HFFc6 (cell line): ENCODE data around the gene RIT1. TPM values are rescaled to one million over a fixed set of nuclear protein-coding genes. Genes with fewer than 3 reads are reported as not detected.
"Not testable (repeated sequence)": the region's sequence is repeated elsewhere in the genome, so short reads cannot be mapped to it uniquely, and the experiment has no call there.

Experiments
- DNase-seq: peaks from one replicate; pipeline ENCODE4 v3.0.0-alpha.2; 2018
- H3K27ac Mint-ChIP-seq: 2 replicates; pipeline ENCODE4 v1.8.0; 2020; ENCODE audit warnings: mild to moderate bottlenecking, mixed read lengths
- H3K27me3 Mint-ChIP-seq: 2 replicates; pipeline ENCODE4 v1.8.0; 2021; ENCODE audit warnings: mild to moderate bottlenecking, moderate library complexity, mixed read lengths; ENCODE audit not compliant: insufficient read depth
- H3K36me3 Mint-ChIP-seq: 2 replicates; pipeline ENCODE4 v1.8.0; 2021; ENCODE audit warnings: low read depth, mixed read lengths
- H3K4me1 Mint-ChIP-seq: 2 replicates; pipeline ENCODE4 v1.8.0; 2020; ENCODE audit warnings: low read depth, mixed read lengths
- H3K4me3 Mint-ChIP-seq: 2 replicates; pipeline ENCODE4 v1.8.0; 2020; ENCODE audit warnings: mild to moderate bottlenecking, moderate library complexity, mixed read lengths
- H3K9me3 Mint-ChIP-seq: 2 replicates; pipeline ENCODE4 v1.8.0; 2020; ENCODE audit warnings: mild to moderate bottlenecking, mixed read lengths
- CTCF ChIP-seq: fragments of 200-600 bp; sonication (generic); IDR thresholded peaks from 2 replicates; pipeline ENCODE4 v1.5.0; 2021; ENCODE audit warnings: antibody characterized with exemption, mild to moderate bottlenecking
- total RNA-seq, 6 experiments: library from RNA; stranded (reverse); fragmentation: NEBNext Ultra II Directional; extraction: Animal tissue kit (Norgen Biotek cat#: 25700); gene quantifications; 2 replicates in 1 of 6; 3 replicates in 5 of 6; pipeline ENCODE4 v1.2.3, GENCODE V29; 2021

RIT1 gene
- total RNA-seq, 6 experiments from 2014 or later, result 26.1 to 35.4 (median 32.1) TPM

- no peak overlapping the region for H3K4me3 Mint-ChIP-seq
- no peak for TF ChIP-seq CTCF
- peaks cover 28% of the 10 kb centered on the region for H3K4me1 Mint-ChIP-seq
- no peaks in the 10 kb centered on the region for H3K9me3 Mint-ChIP-seq
- peaks cover 34% of the 10 kb centered on the region for H3K36me3 Mint-ChIP-seq
- DNase-seq, result no peak
- H3K27me3 Mint-ChIP-seq, result peaks cover 2% of the 10 kb centered on the region; the same call in 1 of the 2 replicates
- H3K27ac Mint-ChIP-seq, result peak overlapping the region; percentile 28; the same call in 1 of the 2 replicates
Observed at GRCh38 chr1:155897746-155898145, 13.4 kb downstream of the RIT1 start.

GRCh38 chr1:155896476-155896875 is 14.7 kb downstream of the RIT1 start:
- Mint-ChIP-seq H3K4me1 (peaks cover 34% of the 10 kb centered on the region), H3K36me3 (peaks cover 38% of the 10 kb centered on the region)
- H3K27ac Mint-ChIP-seq, DNase-seq, H3K4me3 Mint-ChIP-seq, H3K9me3 Mint-ChIP-seq, H3K27me3 Mint-ChIP-seq: not testable (repeated sequence)

- Mint-ChIP-seq H3K27ac (peak overlapping the region; percentile 52), H3K4me1 (peaks cover 34% of the 10 kb centered on the region), H3K36me3 (peaks cover 38% of the 10 kb centered on the region)
- DNase-seq, H3K27me3 Mint-ChIP-seq, H3K9me3 Mint-ChIP-seq, H3K4me3 Mint-ChIP-seq: not testable (repeated sequence)
Observed at GRCh38 chr1:155895617-155896016, 15.5 kb downstream of the RIT1 start.

GRCh38 chr1:155893389-155894142 is 17.6 kb downstream of the RIT1 start:
- TF ChIP-seq CTCF, result no peak
- Mint-ChIP-seq H3K4me1 (peaks cover 40% of the 10 kb centered on the region), H3K4me3 (peak overlapping the region; percentile 75), H3K9me3 (no peaks in the 10 kb centered on the region), H3K27me3 (peaks cover 2% of the 10 kb centered on the region; the same call in 1 of the 2 replicates), H3K36me3 (peaks cover 19% of the 10 kb centered on the region), H3K27ac (peak overlapping the region; percentile 86)
- peak; percentile 92 for DNase-seq

GRCh38 chr1:155892796-155893195 is 18.4 kb downstream of the RIT1 start:
- H3K4me1 Mint-ChIP-seq, result peaks cover 36% of the 10 kb centered on the region
- H3K4me3 Mint-ChIP-seq, result peak overlapping the region; percentile 75
- peaks cover 14% of the 10 kb centered on the region for H3K36me3 Mint-ChIP-seq
- no peaks in the 10 kb centered on the region for H3K9me3 Mint-ChIP-seq
- peak overlapping the region; percentile 86 for H3K27ac Mint-ChIP-seq
- peak; percentile 83 for DNase-seq
- peaks cover 2% of the 10 kb centered on the region; the same call in 1 of the 2 replicates for H3K27me3 Mint-ChIP-seq
- TF ChIP-seq CTCF, result no peak

- Mint-ChIP-seq H3K36me3 (peaks cover 4% of the 10 kb centered on the region; the same call in 1 of the 2 replicates), H3K4me3 (no peak overlapping the region), H3K4me1 (peaks cover 31% of the 10 kb centered on the region), H3K27me3 (no peaks in the 10 kb centered on the region; the same call in 1 of the 2 replicates), H3K9me3 (no peaks in the 10 kb centered on the region), H3K27ac (peak overlapping the region; percentile 25; the same call in 1 of the 2 replicates)
- TF ChIP-seq CTCF, result no peak
- no peak for DNase-seq
Observed at GRCh38 chr1:155890251-155890650, 20.9 kb downstream of the RIT1 start.
